ENCODE results near the gene SCN2A.

GRCh38 chr2:165373278-165374010 lies 134.2 kb downstream of the SCN2A start:
- TF ChIP-seq CTCF (IDR thresholded peaks at IDR 0.05): no peak
- no peak for TF ChIP-seq EZH2 (IDR thresholded peaks at IDR 0.05; ENCODE audit: borderline replicate concordance, insufficient read depth, low read depth, low read length, poor library complexity, severe bottlenecking)
